HG03575 (cell line): ENCODE results near the gene FAXC.

ENCODE experiments used
- ATAC-seq: cut with Tn5 transposase; IDR thresholded peaks from one replicate; pipeline ENCODE4 v1.9.1; 2021; ENCODE audit not compliant: unreplicated experiment, insufficient number of reproducible peaks, low FRiP score; ENCODE audit errors: extremely low read depth

FAXC gene

DNA sequence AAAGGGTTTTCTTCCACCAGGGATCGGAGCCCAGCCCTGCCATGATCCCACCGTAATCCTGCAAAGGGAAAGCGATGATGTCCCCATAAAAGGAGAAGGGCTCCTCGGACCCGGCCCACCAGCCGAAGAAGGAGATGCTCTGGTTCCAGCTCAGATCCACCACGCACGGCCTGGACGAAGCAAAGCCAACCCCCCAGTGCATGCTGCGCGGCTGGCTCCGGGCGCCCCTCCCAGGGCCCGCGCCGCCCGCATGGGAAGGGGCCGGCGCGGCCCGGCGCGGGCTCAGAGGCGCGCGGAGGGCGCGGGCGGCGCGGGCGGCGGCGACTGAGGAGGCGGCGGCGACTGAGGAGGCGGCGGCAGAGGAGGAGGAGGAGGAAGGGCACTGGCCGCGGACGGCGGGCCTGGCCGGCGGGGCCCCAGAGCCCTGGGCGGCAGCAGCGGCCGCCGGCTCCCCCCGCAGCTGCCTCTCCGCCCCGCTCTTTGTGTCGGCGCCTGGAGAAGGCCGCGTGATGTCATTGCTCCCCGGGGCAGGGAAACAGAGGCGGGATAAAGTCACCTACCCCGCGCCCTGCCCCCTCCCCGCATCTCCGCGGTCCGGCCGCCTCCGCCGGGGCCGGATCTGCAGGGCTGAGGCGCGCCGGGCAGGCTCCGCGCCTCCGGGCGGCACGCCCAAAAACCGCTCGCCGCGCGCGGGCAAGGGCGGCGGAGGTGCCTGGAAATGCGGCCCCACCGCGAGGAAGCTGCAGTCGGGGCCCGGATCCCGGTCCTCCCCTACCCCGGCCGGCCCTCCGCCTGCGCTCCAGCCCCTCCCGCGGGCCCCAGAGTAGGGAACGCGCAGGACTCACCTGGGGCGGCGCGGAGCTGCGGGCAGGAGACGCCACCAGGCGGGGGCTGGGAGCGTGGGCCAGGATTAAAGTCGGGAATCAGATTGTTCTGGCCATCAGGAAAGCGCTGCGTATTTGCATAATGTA is at the start of gene FAXC:
FAXC (minus strand) TSS at position 504 of the 971 bp plus-strand sequence; CDS start at position 202, 302 bp downstream.
- no peak for ATAC-seq

DNA sequence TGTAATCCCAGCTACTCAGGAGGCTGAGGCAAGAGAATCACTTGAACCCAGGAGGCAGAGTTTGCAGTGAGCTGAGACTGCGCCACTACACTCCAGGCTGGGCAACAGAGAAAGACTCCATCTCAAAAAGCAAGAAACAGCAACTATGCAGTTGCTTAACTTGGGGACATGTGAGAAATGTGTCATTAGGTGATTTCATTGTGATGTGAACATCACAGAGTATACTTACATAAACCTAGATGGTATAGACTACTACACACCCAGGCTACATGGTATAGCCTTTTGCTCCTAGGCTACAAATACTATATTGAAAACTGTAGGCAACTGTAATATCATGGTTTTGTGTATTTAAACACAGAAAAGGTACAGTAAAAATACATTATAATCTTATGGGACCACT is 47.8 kb upstream of the FAXC start:
- no peak for ATAC-seq

DNA sequence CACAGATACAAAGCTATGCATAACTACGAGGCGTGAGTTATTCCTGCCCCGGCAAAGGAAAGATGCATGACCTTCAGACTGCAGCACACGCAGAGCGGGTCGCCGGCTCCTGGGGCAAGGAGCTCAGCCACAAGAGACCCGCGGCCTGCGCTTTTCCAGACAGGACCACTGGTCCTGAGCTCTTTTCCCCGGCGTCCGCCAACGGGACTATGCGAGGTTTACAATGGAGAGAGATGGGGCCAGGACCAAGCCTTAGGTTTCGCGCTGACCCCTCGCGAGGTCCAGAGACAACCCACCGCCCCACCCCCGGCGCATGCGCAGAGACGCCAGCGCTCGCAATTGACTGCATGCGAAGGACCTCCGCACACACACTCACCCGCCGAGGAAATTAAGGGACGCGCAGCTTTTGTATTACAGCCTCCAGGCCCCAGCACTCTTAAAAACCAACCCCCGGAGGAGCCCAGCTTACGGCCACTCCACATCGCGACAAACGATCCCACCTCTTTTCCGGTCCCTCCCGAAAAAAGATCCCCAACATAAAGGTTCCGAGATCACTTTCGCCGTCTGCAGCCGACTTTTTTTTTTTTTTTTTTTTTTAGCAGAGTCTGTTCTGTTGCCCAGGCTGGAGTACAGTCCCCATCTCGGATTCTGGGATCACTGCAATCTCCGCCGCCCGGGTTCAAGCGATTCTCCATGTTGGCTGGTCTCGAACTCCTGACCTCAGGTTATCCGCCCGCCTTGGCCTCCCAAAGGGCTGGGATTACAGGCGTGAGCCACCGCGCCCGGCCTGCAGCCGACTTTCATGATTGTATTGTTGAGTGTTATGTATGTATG is 44.4 kb upstream of the FAXC start, which contains the start of gene COQ3:
COQ3 (minus strand) TSS at position 498 of the 834 bp plus-strand sequence; CDS start at position 482, 16 bp downstream.
- ATAC-seq = peak; percentile 36

DNA sequence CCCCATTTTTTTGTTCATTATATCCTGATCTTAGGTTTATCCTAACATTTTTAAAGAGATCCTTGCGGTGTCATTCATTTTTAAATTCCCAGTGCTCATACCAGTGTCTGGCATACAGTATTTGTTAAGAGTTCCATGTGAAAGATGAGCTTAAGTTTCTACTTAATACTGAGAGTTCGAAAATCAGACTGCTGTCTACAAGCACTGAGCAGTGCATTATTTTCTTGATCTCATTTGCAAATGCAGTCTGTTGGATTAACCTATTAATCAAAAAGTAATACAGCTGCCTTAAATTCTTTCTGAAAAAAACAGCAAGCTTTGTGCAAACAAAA is 43.9 kb upstream of the FAXC start:
- peak; percentile 6 for ATAC-seq

DNA sequence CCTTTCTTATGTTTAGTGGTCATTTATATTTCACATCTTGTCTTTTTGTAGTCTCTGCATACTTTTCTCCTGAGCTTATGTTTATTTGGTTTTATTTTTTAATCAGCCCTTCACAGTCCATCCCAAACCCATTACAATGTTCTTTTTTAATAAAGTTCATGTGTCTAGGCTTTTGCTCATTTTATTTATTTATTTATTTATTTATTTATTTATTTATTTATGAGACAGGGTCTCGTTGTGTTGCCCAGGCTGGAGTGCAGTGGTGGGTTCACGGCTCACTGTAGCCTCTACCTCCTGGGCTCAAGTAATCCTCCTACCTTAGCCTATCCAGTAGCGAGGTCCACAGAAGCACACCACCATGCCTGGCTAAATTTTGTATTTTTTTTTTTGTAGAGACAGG is 41.4 kb upstream of the FAXC start:
- no peak for ATAC-seq

DNA sequence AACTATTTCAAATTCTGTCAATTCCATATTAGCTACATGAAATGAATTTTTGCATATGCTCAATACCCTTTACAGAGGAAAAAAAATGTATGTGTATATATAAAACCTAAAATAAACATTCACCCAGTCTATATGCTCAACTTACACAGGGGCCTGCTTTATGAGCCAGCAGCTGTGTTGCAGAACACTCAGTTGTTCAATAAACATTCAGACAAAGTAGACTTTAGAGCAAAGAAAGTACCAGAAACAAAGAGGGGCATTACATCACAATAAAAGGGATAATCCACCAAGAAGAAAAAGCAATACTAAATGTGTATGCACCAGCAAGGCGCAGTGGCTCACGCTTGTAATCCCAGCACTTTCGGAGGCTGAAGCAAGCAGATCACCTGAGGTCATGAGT is 35.0 kb upstream of the FAXC start:
- ATAC-seq = no peak

DNA sequence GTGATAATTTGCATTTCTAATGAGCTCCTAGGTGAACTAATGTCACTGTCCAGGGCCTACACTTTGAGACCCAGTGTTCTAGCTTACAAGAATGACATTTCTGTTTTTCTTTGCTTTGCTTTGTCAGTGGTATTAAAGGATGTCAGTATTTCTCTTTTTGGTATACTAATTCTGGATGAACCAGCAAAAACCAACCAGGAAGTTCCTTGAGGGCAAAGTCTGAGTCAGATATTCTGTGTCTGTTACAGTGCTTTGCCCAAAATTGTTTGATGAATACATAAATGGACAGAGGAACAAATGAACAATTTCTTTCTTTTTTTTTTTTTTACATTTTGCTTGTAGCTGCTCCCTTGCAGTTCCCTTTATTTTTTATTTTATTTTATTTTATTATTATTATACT is 29.2 kb upstream of the FAXC start:
- ATAC-seq = no peak

DNA sequence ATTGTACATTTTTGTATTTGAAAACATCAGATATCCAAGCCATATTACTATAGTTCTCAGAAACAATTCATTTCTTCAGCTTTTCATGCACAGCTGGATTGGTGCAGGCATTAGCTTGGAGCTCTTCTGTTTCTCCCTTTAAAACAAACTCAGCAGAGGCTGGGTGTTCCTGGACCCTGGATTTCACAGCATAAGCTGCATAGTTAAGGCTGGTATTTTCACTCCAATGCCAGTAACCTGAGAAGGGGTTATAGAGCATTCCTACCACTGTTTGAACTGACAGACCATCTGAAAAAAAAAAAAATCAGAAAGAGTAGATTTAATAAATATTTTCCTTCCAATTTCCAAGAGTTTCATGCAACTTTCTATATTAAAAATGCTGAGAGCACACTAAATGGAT is 20.1 kb upstream of the FAXC start:
- ATAC-seq = no peak

DNA sequence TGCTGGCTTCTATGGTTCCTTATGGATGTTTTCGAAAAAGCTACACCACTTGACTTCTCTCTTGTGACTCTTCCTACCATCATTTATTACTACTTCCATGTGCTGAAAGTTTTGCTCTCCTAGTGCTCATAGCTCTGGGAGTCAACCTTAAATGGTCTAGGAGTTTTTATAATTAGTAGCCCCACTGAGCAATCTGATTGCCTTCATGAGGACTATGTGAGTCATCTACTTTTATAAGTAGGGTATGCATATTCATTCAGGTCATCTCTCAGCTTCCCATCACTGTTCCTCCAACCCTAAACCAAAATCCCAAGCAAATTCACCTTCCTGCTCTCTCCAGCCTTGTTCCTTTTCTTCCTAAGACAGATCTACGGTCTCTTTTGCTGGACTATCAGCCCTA is 17.4 kb upstream of the FAXC start:
- no peak for ATAC-seq

DNA sequence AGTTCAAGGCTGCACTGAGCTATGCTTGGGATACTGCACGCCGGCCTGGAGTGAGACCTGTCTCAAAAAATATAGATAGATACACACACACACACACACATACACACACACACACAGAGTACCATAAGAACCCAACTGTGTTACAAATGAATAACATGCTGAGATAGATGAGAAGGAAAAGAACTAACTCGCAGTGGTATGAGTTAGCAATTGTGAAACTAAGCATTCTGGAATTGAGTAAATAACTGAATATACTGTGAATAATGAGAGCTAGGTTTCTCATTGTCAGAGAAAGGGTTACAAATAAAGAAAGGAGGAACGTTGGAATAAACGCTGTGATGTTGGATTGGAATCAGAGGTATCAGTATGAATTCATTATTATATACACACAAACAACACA is 14.6 kb upstream of the FAXC start:
- peak; percentile 94 for ATAC-seq

DNA sequence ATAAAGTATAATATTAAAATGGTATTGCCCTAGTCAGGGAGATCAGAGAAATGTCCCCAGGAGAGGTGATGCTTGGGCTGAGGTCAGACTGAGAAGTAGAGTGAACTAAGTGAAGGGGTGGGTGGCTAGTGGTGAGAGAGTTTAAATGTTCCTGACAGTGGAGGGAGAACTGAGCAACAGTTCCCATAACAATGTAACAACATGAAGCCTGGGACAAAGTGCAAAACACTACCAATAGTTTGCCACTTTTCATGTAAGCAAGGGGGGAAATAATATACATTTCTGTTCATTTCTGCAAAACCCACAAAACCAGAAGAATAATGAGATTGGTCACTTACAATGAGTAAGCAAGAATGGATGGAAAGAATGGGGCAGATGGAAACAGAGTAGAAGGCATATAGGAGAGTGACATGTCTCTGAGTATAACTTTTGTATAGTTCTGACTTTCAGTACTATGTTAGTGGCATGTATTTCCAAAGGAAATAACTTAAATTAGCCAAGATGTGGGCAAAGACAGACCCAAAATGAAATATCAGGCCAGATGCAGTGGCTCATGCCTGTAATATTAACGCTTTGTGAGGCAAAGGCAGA is 13.3 kb upstream of the FAXC start:
- no peak for ATAC-seq

DNA sequence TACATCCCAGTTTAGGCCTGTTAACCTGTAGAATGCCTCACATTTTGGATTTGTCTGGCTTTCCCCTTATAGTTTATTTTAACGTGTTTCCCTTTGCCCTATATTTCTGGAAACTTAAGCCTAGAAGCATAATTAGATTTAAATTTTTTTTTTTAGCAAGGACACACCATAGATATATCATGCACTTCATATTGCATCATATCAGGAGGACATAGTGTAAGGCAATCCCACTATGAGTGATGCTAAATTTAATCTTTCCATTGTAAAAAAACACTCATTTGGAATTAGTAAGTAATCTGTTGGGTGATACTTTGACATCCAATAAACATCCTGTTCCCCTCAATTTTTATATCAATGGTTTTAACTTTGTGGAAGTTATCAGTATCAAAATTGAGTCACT is 10.3 kb upstream of the FAXC start:
- no peak for ATAC-seq

DNA sequence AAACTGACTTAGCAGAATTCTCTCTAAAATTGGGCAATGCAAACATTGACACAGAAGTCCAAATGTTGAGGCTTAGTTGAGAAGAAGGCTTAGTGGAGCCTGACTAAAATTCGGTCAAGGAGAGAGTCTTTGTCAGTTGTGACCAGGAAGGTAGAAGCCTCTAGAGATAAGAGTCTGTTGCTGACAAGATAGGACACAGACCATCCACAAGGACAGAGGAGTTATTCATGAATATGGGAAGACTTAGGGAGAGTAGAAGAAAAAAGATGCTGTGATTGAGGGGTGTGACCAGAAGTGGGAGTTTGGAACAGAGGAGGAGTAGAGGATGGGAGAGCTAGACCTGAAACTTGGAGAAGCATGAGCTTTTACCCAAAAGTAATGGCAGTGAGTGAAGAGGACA is 7.2 kb upstream of the FAXC start:
- ATAC-seq = no peak

DNA sequence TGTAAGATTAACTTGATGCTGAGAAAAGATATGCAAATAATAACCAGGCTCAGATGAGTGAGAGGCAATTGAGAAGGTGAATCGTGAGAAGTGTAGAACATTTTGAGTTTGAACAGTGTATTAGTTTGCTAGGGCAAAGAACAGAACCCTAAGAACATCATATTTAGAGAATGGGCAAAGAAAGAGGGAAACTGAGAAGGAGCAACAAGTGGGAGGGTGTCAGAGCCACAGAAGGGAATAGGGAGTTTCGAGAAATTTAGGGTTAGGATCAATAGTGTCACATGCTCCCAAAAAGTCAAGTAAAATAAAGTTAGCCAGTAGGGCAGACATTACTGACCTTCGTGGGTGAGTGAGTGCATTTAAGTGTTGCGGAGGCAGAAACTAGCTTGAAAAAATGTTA is 5.5 kb upstream of the FAXC start:
- no peak for ATAC-seq

DNA sequence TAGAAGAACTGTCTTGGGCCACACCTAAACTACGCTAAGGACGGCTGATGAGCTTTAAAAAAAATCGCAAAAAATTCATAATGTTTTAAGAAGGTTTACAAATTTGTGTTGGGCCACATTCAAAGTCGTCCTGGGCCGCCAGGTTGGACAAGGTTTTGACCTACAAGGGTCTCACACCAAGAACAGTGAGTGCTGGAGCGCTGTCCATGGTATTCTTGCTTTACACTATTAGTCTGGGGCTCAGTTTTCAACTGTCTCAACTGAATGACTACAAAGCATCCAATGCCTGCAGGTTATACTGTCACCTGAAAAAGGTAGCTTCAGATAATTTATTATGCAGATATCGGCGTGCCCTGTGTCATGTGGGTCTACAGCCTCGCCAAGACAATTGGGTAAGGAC is 3.7 kb upstream of the FAXC start:
- ATAC-seq = no peak

DNA sequence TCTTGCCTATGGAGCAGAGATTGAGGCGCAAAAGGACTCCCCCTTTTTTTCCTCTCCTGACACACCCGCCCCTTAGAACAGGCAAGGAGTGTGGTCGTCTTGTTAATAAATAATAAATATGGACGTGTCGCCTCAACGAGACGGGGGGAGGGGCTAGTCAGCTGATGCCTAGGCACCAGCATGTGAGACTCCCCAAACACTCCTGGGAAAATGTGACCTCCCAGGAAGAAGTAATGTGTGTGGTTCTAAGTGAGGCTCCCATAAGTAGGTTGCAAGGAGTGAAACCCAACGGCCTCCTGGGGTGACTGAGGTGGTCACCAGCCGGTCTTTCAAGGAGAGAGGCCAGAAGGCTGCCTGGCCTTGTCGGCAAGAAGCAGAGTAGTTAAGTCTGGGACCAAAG is 1.1 kb upstream of the FAXC start:
- ATAC-seq = no peak

DNA sequence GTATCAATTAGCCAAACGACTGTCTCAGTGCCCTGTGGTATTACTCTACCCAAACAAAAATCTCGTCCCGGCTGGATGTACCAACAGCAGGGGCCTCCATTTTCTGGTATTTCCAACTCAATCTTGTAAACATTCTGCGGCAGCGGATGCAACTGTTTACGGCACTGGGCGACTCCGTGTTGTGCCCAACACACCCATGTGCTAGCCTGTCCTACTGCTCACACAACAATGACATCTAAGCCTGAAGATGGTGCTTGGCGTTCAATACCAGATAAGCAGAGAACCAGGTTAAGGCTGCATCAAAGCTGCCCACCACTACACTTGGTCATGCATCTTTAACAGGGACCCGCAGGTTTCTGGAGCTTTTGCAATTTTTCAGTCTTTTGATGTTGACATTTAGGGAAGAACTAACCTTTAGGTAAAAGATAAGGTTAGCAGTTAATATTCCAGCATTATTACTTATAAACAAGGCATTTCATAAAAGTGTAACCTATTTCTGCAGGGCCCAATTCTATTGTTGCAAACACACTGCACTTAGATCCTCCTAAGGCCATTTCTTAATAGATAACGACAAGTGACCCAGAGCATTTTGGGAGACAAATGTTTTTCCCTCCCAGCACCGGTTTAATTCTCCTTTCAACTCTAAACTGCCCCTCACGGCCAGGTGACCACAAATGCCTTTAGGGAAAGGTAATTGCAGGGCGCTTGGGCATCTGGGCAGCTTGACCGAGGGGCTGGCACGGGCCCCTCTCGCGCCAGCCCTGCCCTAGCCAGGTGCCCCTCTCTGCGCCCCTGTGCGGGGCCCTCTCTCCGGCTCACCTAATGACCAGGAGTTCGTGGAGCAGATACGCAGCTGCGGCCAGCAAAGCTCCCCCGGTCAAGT is 945 bp downstream of the FAXC start:
- ATAC-seq = no peak

DNA sequence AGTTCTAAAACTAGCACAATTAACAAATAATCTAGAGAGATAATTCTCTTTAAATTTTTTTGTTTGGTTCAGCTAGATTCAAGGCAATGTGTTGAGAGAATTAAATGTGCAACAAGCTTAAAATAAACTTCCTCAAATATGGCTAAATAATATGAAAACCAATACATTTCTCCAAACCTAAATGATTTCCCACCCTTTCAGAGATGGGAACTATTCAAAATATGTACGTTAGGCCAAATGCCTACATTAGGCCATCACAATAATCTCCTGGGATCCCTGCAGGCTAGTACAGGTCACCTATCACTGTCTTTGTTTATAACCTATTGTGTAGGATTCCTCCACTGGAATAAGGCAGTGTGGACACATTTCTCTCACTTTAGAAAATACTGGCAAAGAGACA is 1.7 kb downstream of the FAXC start:
- no peak for ATAC-seq

DNA sequence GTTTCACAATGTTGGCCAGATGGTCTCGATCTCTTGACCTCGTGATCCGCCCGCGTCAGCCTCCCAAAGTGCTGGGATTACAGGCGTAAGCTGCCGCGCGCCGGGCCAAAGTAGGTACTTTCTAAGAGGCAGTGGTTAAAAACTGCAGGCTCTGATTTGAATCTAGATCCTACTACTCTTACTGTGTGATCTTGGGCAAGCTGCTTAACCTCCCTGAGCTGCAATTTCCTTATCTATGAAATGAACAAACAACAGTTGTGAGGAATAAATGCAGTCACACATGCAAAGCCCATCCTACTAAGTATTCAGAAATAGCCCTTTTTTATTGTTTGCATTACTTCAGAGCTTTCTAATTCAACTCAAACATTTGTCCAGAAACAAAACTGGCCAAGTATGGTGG is 2.9 kb downstream of the FAXC start:
- ATAC-seq = no peak
